CD1c-positive myeloid dendritic cell (primary cell): ENCODE measurements around the gene LGMN.

Experiments
- DNase-seq: peaks from one replicate; pipeline ENCODE4 v3.0.0-alpha.2; 2016; ENCODE audit errors: extremely low spot score

The LGMN gene

GRCh38 chr14:92677087-92677668, 71.2 kb downstream of the LGMN start:
- peak; percentile 95 for DNase-seq

- DNase-seq, result no peak
Measured at GRCh38 chr14:92676403-92677086, 71.9 kb downstream of the LGMN start.

- peak; percentile 94 for DNase-seq
Measured at GRCh38 chr14:92675976-92676375, 72.5 kb downstream of the LGMN start.

- DNase-seq, result peak; percentile 62
Measured at GRCh38 chr14:92675421-92675820, 73.0 kb downstream of the LGMN start.

GRCh38 chr14:92673601-92674150, 74.8 kb downstream of the LGMN start:
- no peak for DNase-seq

- DNase-seq, result no peak
Measured at GRCh38 chr14:92670643-92671366, 77.6 kb downstream of the LGMN start.

- peak; percentile 44 for DNase-seq
Measured at GRCh38 chr14:92670160-92670559, 78.3 kb downstream of the LGMN start.

GRCh38 chr14:92668276-92668973, 80.0 kb downstream of the LGMN start:
- no peak for DNase-seq

GRCh38 chr14:92666251-92666650, 82.2 kb downstream of the LGMN start:
- no peak for DNase-seq

GRCh38 chr14:92665661-92666110, 82.7 kb downstream of the LGMN start:
- peak; percentile 53 for DNase-seq

GRCh38 chr14:92663049-92663448, 85.4 kb downstream of the LGMN start:
- DNase-seq, result no peak

GRCh38 chr14:92660571-92660970, 87.9 kb downstream of the LGMN start:
- no peak for DNase-seq

GRCh38 chr14:92659765-92660561, 88.5 kb downstream of the LGMN start:
- peak; percentile 93 for DNase-seq

- DNase-seq, result no peak
Measured at GRCh38 chr14:92658684-92659083, 89.7 kb downstream of the LGMN start.

- no peak for DNase-seq
Measured at GRCh38 chr14:92658160-92658559, 90.3 kb downstream of the LGMN start.

- peak; percentile 94 for DNase-seq
Measured at GRCh38 chr14:92657457-92658142, 90.8 kb downstream of the LGMN start.

GRCh38 chr14:92656306-92657081, 91.9 kb downstream of the LGMN start:
- DNase-seq, result peak; percentile 46

GRCh38 chr14:92655419-92656201, 92.8 kb downstream of the LGMN start:
- DNase-seq, result peak; percentile 49
